Sigmoid colon (tissue), 4 donors: ENCODE results near the gene SSPN.

ENCODE experiments used
- CTCF ChIP-seq, 4 experiments: fragments of 450-650 bp in 3 of 4; fragments of 200-600 bp in 1 of 4; IDR thresholded peaks; one replicate each; pipeline ENCODE4 v1.5.1; 2016 to 2019; ENCODE audit warnings: antibody characterized with exemption in 4 of 4, mild to moderate bottlenecking in 3 of 4, moderate library complexity in 2 of 4
- EP300 ChIP-seq, 4 donors: sonication (generic); formaldehyde crosslinking; IDR thresholded peaks; one replicate each; pipeline ENCODE4 v1.6.1; 2017; ENCODE audit warnings: antibody characterized with exemption in 4 of 4
- POLR2A ChIP-seq, 2 donors: fragments of 450-650 bp; IDR thresholded peaks; one replicate each; pipeline ENCODE4 v1.6.1; 2016; ENCODE audit warnings: antibody characterized with exemption in 2 of 2, mild to moderate bottlenecking in 2 of 2, moderate library complexity in 2 of 2

- TF ChIP-seq POLR2A (IDR thresholded peaks at IDR 0.05) (no peak), CTCF (IDR thresholded peaks at IDR 0.05) (no peak), EP300 (IDR thresholded peaks at IDR 0.05) (no peak)
These were observed 74.3 kb downstream of the SSPN start for GRCh38 chr12:26269562-26270284.
